CD4-positive, alpha-beta T cell (primary cell): ENCODE measurements around the gene ATP11A. TPM values are rescaled to one million over a fixed set of nuclear protein-coding genes. Genes with fewer than 3 reads are reported as not detected.

Experiments used
- ATAC-seq: fragments of 200-7000 bp; cut with Tn5 transposase; one replicate; pipeline ENCODE4 v1.10.0; 2022; ENCODE audit warnings: mild to moderate bottlenecking; ENCODE audit not compliant: poor library complexity
- CTCF ChIA-PET: fragments of 350-600 bp; sonication (Branson Sonifier 250); formaldehyde crosslinking; loops from one replicate; lab custom pipeline; 2021; ENCODE audit warnings: antibody characterized with exemption, inconsistent platforms; lab: Charles Lee
- POLR2A ChIA-PET: fragments of 350-600 bp; sonication (Branson Sonifier 250); formaldehyde crosslinking; loops from one replicate; lab custom pipeline; 2021; ENCODE audit warnings: antibody characterized with exemption, inconsistent platforms; lab: Charles Lee
- DNase-seq, 14 experiments: peaks; one replicate each; pipeline ENCODE4 v3.0.0-alpha.2; 2013 to 2020; ENCODE audit warnings: mixed read lengths in 2 of 14
- H3K27ac ChIP-seq, 2 donors: one replicate each; pipeline versions ENCODE4 v1.5.1 to v1.7.0; 2013; ENCODE audit warnings: low read length in 2 of 2, low read depth in 1 of 2, mild to moderate bottlenecking in 1 of 2
- H3K27me3 ChIP-seq, 2 experiments: 1 replicate in 1 of 2; 2 replicates in 1 of 2; pipeline versions ENCODE4 v1.6.1 to v1.7.0; 2013; ENCODE audit warnings: low read length in 2 of 2, control low read depth in 1 of 2, mild to moderate bottlenecking in 1 of 2, moderate library complexity in 1 of 2; ENCODE audit not compliant: insufficient read depth in 2 of 2, control insufficient read depth in 1 of 2
- H3K36me3 ChIP-seq: one replicate; pipeline ENCODE4 v1.6.1; 2013; ENCODE audit warnings: low read length, control low read depth; ENCODE audit not compliant: insufficient read depth
- H3K4me1 ChIP-seq: one replicate; pipeline ENCODE4 v1.6.1; 2013; ENCODE audit warnings: low read length, control low read depth; ENCODE audit not compliant: insufficient read depth
- H3K4me3 ChIP-seq: one replicate; pipeline ENCODE4 v1.5.1; 2013; ENCODE audit warnings: mild to moderate bottlenecking, low read length, moderate library complexity
- H3K9me3 ChIP-seq, 2 experiments: 1 replicate in 1 of 2; 2 replicates in 1 of 2; pipeline versions ENCODE4 v1.6.1 to v1.7.0; 2013; ENCODE audit warnings: low read length in 2 of 2, mild to moderate bottlenecking in 2 of 2, control low read depth in 1 of 2, moderate library complexity in 1 of 2; ENCODE audit not compliant: control insufficient read depth in 1 of 2, insufficient read depth in 1 of 2
- H3K27ac Mint-ChIP-seq: one replicate; pipeline ENCODE4 v1.8.0; 2020; ENCODE audit warnings: mixed read lengths
- H3K27me3 Mint-ChIP-seq: one replicate; pipeline ENCODE4 v1.8.0; 2021; ENCODE audit warnings: mixed read lengths
- H3K36me3 Mint-ChIP-seq: one replicate; pipeline ENCODE4 v1.8.0; 2021; ENCODE audit warnings: low read depth, mixed read lengths
- H3K4me1 Mint-ChIP-seq: one replicate; pipeline ENCODE4 v1.8.0; 2021; ENCODE audit warnings: low read depth, mixed read lengths
- H3K4me3 Mint-ChIP-seq: one replicate; pipeline ENCODE4 v1.8.0; 2020; ENCODE audit warnings: mild to moderate bottlenecking, mixed read lengths
- H3K9me3 Mint-ChIP-seq: one replicate; pipeline ENCODE4 v1.8.0; 2020; ENCODE audit warnings: mixed read lengths
- intact Hi-C, 2 experiments: fragments of 100-400 bp; cut with DNase I in 1 of 2; cut with micrococcal nuclease in 1 of 2; formaldehyde crosslinking; loops; one replicate each; pipeline versions ENCODE4 v1.15.1 to v1.9.0; 2023 to 2025; cut with DNase I, micrococcal nuclease
- total RNA-seq, 174 experiments: library from RNA in 2 of 174; stranded (reverse) in 2 of 174; gene quantifications; one replicate each; pipeline ENCODE4 v1.2.3 and lab custom pipeline; 2021 to 2026
- TF ChIP-seq, protein P1 (sequence below): fragments of 200-600 bp; IDR thresholded peaks from one replicate; pipeline ENCODE4 v1.8.0; 2022; ENCODE audit warnings: antibody characterized with exemption, mild to moderate bottlenecking

ATP11A gene
- total RNA-seq, 2 experiments from 2014 or later = 56.7 to 66.8 TPM

DNA sequence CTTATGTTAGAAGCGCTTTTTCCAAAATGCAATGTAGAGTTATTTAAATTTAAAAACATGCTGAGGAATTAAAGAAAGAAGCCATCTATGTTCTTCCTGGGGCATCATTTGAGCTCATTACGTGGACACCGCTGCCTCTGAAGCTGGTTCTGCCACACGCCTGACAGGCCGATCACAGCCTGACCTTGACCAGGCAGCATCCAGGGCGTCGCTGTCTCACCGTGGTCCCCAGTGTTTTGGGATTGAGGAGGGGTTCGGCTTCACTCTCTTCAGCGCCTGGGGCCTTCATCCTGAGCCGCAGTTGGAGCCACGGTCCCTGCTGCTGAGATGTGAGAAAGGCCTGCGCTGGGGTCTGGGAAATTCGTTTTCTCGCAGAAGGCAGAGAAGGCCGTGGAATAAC, 64.0 kb downstream of the ATP11A start:
- DNase-seq = no peak
- Mint-ChIP-seq H3K27ac (peak overlapping the region; percentile 64), H3K9me3 (no peaks in the 10 kb centered on the region), H3K4me3 (no peak overlapping the region), H3K27me3 (no peaks in the 10 kb centered on the region), H3K36me3 (no peaks in the 10 kb centered on the region), H3K4me1 (peaks cover 34% of the 10 kb centered on the region)
- intact Hi-C loops = no loop called here
- Histone ChIP-seq H3K4me3 (no peak overlapping the region), H3K36me3 (peaks cover 5% of the 10 kb centered on the region), H3K27ac (no peak overlapping the region), H3K4me1 (peaks cover 14% of the 10 kb centered on the region), H3K9me3 (no peaks in the 10 kb centered on the region), H3K27me3 (no peaks in the 10 kb centered on the region)
- CTCF ChIA-PET = no interaction called here
- TF ChIP-seq, protein P1, sequence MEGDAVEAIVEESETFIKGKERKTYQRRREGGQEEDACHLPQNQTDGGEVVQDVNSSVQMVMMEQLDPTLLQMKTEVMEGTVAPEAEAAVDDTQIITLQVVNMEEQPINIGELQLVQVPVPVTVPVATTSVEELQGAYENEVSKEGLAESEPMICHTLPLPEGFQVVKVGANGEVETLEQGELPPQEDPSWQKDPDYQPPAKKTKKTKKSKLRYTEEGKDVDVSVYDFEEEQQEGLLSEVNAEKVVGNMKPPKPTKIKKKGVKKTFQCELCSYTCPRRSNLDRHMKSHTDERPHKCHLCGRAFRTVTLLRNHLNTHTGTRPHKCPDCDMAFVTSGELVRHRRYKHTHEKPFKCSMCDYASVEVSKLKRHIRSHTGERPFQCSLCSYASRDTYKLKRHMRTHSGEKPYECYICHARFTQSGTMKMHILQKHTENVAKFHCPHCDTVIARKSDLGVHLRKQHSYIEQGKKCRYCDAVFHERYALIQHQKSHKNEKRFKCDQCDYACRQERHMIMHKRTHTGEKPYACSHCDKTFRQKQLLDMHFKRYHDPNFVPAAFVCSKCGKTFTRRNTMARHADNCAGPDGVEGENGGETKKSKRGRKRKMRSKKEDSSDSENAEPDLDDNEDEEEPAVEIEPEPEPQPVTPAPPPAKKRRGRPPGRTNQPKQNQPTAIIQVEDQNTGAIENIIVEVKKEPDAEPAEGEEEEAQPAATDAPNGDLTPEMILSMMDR = no peak
- POLR2A ChIA-PET = interaction anchor here (1.2 kb wide), 1 partner anchor 28 kb away, joined by 3 read pairs; no protein-coding TSS in a partner anchor
- ATAC-seq = no peak

DNA sequence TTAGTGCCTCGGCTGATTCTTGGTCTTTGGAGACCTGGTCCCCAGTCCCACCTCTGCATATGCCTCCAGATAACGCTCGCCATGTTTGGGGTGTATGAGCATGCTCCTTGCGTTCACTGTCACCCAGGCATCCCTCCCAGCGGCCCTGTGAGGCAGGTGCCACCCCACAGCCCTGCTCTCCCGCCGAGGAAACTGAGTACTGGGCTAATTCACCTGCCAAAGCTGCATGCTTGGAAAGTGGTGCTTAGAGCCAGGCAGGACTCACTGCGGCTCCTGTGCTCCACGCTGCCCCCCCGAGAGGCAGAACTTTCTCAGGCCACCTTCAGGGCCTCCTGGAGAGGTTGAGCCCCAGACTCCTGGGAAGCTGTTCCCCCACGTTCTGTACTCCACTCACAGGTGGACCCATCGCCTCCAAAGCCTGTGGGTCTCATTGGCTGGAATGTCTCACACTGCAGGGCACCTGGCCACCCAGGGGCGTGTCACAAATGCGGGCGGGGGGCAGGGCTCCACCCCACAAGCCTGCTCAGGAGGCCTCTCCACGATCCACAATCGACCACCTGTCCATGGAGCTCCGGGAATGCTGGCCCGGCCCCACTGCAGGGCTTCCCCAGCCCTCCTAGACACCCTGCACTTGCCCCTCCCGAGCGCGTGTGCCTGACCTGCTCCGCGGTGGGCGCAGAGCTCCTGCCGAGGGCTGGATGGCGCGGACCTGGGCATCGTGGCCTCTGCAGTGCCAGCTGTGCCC, 64.6 kb downstream of the ATP11A start:
- peaks cover 14% of the 10 kb centered on the region for H3K4me1 ChIP-seq
- H3K4me3 Mint-ChIP-seq = no peak overlapping the region
- H3K36me3 Mint-ChIP-seq = no peaks in the 10 kb centered on the region
- H3K4me3 ChIP-seq = no peak overlapping the region
- ChIA-PET CTCF (no interaction called here), POLR2A (no interaction called here)
- H3K4me1 Mint-ChIP-seq = peaks cover 40% of the 10 kb centered on the region
- ATAC-seq (no peak), DNase-seq (no peak)
- TF ChIP-seq, protein P1 = no peak
- H3K36me3 ChIP-seq = peaks cover 5% of the 10 kb centered on the region
- intact Hi-C loops = no loop called here
- H3K9me3 Mint-ChIP-seq = no peaks in the 10 kb centered on the region
- no peaks in the 10 kb centered on the region for H3K9me3 ChIP-seq
- no peaks in the 10 kb centered on the region for H3K27me3 Mint-ChIP-seq
- no peak overlapping the region for H3K27ac Mint-ChIP-seq
- H3K27me3 ChIP-seq = no peaks in the 10 kb centered on the region
- H3K27ac ChIP-seq = no peak overlapping the region

DNA sequence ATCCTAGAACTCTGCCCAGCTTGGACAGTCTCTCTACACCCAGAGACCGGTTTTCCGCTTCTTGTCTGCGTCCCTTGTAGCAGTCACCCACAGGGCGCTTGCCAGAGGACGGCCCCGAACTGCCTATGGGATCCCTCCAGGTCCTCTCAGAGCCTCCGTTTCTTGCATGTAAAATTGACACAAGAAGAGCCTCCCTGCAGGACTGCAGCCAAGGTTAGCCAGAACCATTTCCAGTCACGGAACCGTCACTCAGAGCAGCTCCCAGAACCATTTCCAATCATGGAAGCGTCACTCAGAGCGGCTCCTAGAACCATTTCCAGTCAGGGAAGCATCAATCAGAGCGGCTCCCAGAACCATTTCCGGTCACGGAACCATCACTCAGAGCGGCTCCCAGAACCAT, 65.5 kb downstream of the ATP11A start:
- CTCF ChIA-PET = no interaction called here
- H3K27ac ChIP-seq = no peak overlapping the region
- no peak overlapping the region for H3K4me3 ChIP-seq
- H3K4me1 ChIP-seq = peaks cover 14% of the 10 kb centered on the region
- peaks cover 5% of the 10 kb centered on the region for H3K36me3 ChIP-seq
- no peaks in the 10 kb centered on the region for H3K9me3 ChIP-seq
- ATAC-seq = no peak
- no peak for DNase-seq
- POLR2A ChIA-PET = no interaction called here
- Mint-ChIP-seq H3K36me3 (no peaks in the 10 kb centered on the region), H3K4me3 (no peak overlapping the region), H3K4me1 (peaks cover 46% of the 10 kb centered on the region), H3K9me3 (no peaks in the 10 kb centered on the region), H3K27me3 (no peaks in the 10 kb centered on the region), H3K27ac (no peak overlapping the region)
- H3K27me3 ChIP-seq = no peaks in the 10 kb centered on the region
- intact Hi-C loops = no loop called here
- TF ChIP-seq, protein P1 = no peak
